GM21825 (cell line): Measurements from ENCODE around the gene PCGF6.
"Not testable (repeated sequence)": the region's sequence is repeated elsewhere in the genome, so short reads cannot be mapped to it uniquely, and the experiment has no call there.

Experiments used
- ATAC-seq: cut with Tn5 transposase; IDR thresholded peaks from one replicate; pipeline ENCODE4 v1.9.1; 2021; ENCODE audit warnings: mild to moderate bottlenecking, moderate library complexity; ENCODE audit not compliant: unreplicated experiment

Gene PCGF6

GRCh38 chr10:103350517-103351260 is at the start of gene PCGF6:
PCGF6 (minus strand) TSS chr10:103351140; CDS start chr10:103351066, 74 bp downstream.
- peak; percentile 78 for ATAC-seq

- no peak for ATAC-seq
Measured at GRCh38 chr10:103397191-103397825, 46.4 kb upstream of the PCGF6 start.

GRCh38 chr10:103396789-103397087 is 45.8 kb upstream of the PCGF6 start:
- no peak for ATAC-seq

GRCh38 chr10:103396067-103396788 is 45.3 kb upstream of the PCGF6 start, which contains the start of the genes ATP5MK and PDCD11:
ATP5MK (minus strand) TSS chr10:103396475; CDS start chr10:103392457, 4,018 bp downstream.
PDCD11 (plus strand) TSS chr10:103396626; CDS start chr10:103398427, 1,801 bp downstream.
- peak; percentile 98 for ATAC-seq

GRCh38 chr10:103395754-103396066 is 44.8 kb upstream of the PCGF6 start:
- ATAC-seq = no peak

- no peak for ATAC-seq
Measured at GRCh38 chr10:103394180-103394579, 43.2 kb upstream of the PCGF6 start.

- no peak for ATAC-seq
Measured at GRCh38 chr10:103382769-103383168, 31.8 kb upstream of the PCGF6 start.

- no peak for ATAC-seq
Measured at GRCh38 chr10:103374263-103374662, 23.3 kb upstream of the PCGF6 start.

GRCh38 chr10:103373544-103373943 is 22.6 kb upstream of the PCGF6 start:
- no peak for ATAC-seq

- ATAC-seq = peak; percentile 58
Measured at GRCh38 chr10:103367782-103368518, 17.0 kb upstream of the PCGF6 start, which contains the start of gene TAF5. TAF5 (plus strand) TSS chr10:103367976; CDS start chr10:103367990, 14 bp downstream.

GRCh38 chr10:103367379-103367781 is 16.4 kb upstream of the PCGF6 start:
- ATAC-seq = no peak

- not testable (repeated sequence) for ATAC-seq
Measured at GRCh38 chr10:103360791-103361190, 9.9 kb upstream of the PCGF6 start.

- ATAC-seq = not testable (repeated sequence)
Measured at GRCh38 chr10:103359493-103359892, 8.6 kb upstream of the PCGF6 start.

GRCh38 chr10:103355906-103356599 is 5.1 kb upstream of the PCGF6 start:
- ATAC-seq = no peak

- ATAC-seq = not testable (repeated sequence)
Measured at GRCh38 chr10:103354567-103354966, 3.6 kb upstream of the PCGF6 start.

GRCh38 chr10:103353281-103353680 is 2.3 kb upstream of the PCGF6 start:
- no peak for ATAC-seq

GRCh38 chr10:103350175-103350516 is 794 bp downstream of the PCGF6 start:
- peak; percentile 15 for ATAC-seq

GRCh38 chr10:103336370-103336769 is 14.6 kb downstream of the PCGF6 start:
- no peak for ATAC-seq

- no peak for ATAC-seq
Measured at GRCh38 chr10:103334567-103334966, 16.4 kb downstream of the PCGF6 start.

- no peak for ATAC-seq
Measured at GRCh38 chr10:103333934-103334520, 16.9 kb downstream of the PCGF6 start.
